NCI-H2081 treated with DMSO at 0.1 percent for 48 hours (cell line): ENCODE measurements around the gene TTLL8.

Experiments
- DNase-seq: peaks from one replicate; lab custom pipeline; 2025; lab: John Stamatoyannopoulos, UW

The TTLL8 gene

GRCh38 chr22:50082961-50083461, 24.9 kb upstream of the TTLL8 start:
- no peak for DNase-seq

DNA sequence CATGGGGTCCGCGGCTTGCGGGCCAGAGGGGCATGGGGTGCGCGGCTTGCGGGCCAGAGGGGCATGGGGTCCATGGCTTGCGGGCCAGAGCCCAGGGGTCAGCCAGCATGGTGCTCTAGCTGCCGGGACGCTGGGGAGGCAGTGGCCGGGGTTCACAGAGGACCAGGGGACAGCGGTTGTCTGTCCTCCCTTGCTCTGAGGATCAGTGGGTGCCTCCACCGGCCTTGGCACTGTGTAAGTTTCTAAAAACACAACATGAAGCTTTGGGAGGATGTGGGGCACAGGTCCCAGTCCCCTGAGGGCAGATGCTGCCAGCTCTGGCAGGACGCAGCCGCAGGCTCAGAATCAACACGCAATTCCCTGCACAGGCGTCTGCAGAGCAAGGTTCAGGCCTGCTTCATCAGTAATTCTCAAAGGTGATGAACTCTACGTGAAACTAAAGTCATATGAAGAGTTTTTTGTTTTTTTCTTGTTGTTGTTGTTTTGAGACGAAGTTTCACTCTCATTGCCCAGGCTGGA, 24.2 kb upstream of the TTLL8 start:
- DNase-seq, result no peak

DNA sequence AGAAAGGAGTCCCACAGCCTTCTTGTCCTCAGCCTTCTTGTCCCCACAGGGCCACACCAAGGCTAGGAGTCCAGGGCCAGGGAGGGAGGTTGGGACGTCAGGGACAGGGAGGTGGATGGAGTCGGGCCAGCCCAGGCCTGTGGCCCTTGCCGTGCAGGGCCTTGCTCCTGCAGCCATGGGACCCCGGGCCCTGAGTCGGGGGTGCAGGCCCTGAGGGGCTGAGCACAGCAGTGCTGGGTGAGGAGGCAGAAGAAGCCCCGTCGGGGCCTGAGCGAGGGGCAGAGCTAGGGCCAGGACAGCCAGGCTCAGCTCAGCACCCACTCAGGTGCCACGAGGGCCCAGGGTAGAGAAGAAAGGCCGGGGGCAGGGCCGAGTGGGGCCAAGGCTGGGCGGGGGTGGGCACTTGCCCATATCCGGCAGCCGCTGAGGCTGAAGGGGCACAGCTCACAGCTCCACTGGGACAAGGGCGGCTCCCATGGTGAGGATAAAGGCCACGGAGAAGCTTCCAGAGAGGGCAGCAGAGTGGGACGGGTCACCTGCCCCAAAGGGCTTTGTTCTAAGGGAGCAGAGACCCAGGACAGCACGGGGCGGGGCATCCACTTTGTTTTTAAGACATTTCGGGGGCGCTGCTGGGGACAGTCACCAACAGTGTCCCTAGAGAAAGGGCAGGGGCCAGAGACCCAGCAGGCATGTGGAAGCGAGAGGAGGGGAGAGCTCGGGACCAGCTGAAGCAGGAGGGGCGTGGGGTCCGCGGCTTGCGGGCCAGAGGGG, 23.5 kb upstream of the TTLL8 start:
- DNase-seq, result no peak

DNA sequence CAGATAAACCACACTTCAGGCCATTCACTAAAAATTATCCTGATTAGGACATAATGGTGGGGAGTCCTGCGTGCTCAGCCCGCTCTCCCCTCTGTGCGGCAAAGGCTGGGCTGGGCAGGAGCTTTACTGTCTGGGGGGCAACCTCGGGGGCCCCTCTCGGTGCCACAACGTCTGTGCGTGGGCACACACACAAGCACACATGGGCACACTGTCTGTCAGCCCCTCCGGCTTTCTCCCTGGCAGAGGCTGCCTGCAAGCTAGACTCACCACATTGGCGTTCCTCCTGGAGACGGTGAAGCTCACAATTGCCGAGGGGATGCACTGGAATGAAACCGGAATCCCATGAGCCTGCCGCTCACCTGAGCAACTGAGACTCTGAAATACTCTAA, 22.0 kb upstream of the TTLL8 start:
- no peak for DNase-seq

GRCh38 chr22:50078761-50079160, 20.7 kb upstream of the TTLL8 start:
- no peak for DNase-seq

DNA sequence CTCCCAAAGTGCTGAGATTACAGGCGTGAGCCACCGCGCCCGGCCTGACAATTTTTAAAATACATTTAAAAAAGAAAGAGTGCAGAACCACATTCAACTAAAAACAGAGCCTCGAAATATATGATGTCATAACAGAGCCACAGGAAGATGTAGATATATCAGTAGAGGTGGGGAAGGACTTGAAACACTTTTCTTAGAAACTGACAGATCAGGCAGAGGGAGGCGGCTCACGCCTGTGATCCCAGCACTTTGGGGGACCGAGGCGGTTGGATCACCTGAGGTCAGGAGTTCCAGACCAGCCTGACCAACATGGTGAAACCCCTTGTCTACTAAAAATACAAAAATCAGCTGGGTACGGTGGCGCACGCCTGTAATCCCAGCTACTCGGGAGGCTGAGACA, 20.1 kb upstream of the TTLL8 start:
- DNase-seq, result no peak

DNA sequence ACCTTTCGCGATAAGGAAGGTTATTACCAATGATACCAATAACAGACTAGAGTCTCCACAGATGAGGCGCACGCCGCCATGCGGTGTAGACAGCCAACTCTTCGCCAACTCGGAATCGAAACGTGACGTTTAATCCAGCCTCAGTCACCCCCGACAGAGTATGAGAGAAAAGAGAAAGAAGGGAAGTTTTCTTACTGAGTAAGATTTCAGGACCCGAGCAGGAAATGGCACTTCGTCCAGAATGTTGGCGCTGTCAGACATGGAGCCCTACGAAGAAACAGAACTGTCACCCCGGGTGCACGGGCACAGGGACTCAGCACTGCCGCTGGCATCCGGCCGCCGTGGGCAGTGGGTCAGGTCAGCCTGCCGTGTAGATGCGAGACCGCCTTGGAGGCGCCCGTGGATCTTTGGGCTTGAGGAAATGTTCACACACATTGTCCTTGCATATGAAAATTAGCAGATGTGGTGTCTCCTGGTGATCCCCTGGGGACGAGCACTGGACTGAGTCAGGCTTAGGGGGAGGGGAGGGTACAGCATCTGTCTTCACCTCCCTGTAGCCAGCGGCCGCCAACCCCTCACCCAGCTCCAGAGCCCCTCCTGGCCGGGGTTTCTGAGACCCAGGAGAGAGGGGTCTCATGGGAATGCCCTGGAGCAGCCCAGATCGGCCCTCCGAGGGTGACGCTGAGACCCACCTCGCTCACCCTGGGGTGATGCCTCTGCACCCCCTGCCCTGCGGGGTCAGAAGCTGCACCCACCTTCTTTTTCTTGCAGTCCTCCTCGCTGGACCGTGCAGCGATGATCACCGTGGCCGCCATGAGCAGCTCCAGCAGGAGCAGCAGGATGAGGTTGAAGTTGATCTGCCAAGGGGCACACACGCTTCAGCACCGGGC, 18.8 kb upstream of the TTLL8 start:
- DNase-seq, result no peak

GRCh38 chr22:50074551-50075530, 16.7 kb upstream of the TTLL8 start:
- DNase-seq, result no peak

DNA sequence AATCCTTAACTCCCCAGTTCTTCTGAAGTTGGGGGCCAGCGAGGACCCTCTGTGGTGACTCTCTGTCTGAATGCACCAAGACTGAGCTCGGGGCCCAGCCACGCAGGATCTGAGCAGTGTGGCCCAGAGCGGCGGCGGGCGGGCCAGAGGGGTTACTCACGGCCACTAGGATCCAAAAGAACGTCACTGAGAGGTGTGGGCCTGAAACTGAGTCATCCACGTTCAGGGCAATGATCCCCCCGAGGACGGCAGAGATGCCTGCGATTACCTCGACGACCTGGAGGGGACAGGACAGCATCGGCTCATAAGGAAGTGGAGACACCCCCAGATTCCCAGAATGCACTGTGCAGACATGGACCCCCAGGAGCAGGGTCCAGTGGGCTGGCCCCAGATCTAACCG, 16.0 kb upstream of the TTLL8 start:
- no peak for DNase-seq

GRCh38 chr22:50072714-50073538, 14.8 kb upstream of the TTLL8 start:
- no peak for DNase-seq

- no peak for DNase-seq
These were observed 14.1 kb upstream of the TTLL8 start for GRCh38 chr22:50072167-50072555.

DNA sequence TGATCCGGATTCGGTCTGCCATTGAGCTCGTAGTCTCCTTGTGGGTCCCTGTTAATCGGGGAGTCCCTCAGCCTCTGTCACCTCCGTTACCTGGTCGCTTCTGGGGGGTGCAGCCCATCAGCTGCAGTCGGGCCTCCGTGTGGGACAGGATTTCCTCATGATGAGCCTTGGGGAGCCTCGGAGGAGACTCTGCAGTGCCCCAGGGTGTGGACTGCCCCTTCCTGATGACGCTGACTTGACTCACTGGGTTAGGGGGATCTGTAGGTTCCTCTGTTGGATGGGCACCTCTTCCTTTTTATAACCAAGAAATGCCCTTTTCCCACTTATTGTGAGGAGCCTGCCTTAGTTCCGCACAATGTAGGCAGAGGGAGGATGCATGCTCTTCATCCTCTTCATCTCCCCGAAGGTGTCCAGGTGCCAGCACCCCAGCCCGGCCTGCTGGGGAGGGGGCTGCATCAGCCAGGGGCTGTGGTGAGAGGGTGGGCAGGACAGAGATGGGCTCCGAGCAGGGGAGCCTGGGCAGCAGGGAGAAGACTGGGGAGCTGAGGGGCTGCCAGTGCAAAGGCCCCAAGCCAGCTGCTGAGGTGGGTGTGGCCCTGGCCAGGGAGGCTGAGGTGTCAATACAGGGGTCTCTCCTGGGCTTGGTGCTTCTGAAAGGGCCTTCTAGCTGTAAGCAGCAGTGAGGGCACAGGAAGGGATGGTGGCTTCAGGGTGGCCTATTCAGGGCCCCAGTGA, 13.5 kb upstream of the TTLL8 start:
- no peak for DNase-seq

- no peak for DNase-seq
These were observed 12.3 kb upstream of the TTLL8 start for GRCh38 chr22:50070366-50070765.

DNA sequence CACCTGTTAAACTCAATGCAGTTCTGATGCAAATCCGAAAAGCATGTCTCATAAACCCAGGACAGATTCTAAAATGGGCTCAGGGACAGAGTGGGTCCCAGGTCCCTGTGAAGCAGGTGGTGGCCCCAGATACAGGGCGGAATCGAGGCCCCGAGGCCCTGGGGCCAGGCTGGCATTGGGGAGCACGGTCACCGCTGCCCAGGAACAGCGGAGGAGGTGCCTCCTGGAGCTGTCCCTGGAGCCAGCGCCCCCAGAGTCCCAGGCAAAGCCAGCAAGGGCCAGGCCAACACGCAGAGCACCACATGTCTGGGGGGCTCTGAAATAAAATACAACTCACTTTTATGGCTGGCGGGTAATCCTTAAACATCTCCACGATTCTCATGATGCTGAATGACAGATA, 10.0 kb upstream of the TTLL8 start:
- DNase-seq, result no peak

DNA sequence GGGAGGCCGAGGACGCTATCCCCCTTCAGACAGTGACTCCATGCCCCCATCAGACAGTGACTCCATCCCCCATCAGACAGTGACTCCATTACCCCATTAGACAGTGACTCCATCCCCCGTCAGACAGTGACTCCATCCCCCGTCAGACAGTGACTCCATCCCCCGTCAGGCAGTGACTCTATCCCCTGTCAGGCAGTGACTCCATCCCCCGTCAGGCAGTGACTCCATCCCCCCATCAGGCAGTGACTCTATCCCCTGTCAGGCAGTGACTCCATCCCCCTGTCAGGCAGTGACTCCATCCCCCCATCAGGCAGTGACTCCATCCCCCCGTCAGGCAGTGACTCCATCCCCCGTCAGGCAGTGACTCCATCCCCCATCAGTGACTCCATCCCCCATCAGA, 9.1 kb upstream of the TTLL8 start:
- DNase-seq, result no peak

DNA sequence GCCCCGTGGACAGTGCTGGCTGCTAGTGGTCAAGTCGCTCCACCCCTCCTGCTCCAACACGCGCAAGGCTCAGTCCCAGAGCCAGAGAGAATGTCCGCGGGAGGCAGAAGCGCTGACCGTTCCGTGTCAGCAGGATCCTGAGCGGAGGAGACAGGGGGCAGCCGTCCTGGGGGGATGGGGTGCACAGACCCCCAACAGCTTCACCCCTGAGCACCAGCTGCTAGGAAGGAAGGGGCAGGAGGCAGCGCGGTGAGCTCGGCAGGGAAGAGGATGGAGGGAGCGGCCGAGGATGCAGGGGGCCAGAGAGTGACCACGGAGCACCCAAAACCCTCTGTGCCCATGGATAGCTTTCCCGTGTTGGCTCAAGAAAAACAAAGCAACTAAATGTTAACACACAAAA, 6.4 kb upstream of the TTLL8 start:
- no peak for DNase-seq

- no peak for DNase-seq
These were observed 5.7 kb upstream of the TTLL8 start for GRCh38 chr22:50063589-50064393.

- DNase-seq, result no peak
These were observed 4.5 kb upstream of the TTLL8 start for GRCh38 chr22:50062509-50063135.

DNA sequence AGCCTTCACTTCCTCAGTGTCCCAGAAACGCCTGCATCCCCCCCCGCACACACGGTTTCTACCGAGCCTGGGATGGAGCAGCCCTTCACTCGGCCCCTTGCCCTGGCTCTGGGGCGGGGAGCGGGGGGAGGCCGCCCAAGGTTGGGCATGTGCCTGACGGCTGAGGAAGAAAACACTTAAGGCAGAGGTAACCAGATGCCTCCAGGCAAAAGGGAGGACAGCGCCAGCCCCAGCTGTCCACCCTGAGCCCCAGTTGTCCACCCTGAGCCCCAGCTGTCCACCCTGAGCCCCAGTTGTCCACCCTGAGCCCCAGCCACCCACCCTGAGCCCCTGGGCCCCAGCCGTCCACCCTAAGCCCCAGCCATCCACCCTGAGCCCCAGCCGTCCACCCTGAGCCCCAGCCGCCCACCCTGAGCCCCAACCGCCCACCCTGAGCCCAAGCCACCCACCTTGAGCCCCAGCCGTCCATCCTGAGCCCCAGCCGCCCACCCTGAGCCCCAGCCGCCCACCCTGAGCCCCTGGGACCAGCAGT, 3.8 kb upstream of the TTLL8 start:
- DNase-seq, result no peak
